Stomach (tissue), 9 donors: Measurements from ENCODE around the gene GRM4. TPM values are rescaled to one million over a fixed set of nuclear protein-coding genes. Genes with fewer than 3 reads are reported as not detected.

Source experiments
- DNase-seq, 2 donors: peaks; one replicate each; pipeline versions ENCODE4 v3.0.0 to v3.0.0-alpha.2; 2013 to 2019
- H3K27ac ChIP-seq, 5 donors: fragments of 200-600 bp in 4 of 5; sonication (generic) in 4 of 5; one replicate each; pipeline ENCODE4 v1.5.1; 2013 to 2019; ENCODE audit warnings: mild to moderate bottlenecking in 1 of 5, moderate library complexity in 1 of 5
- H3K27me3 ChIP-seq, 3 donors: fragments of 200-600 bp; sonication (generic); one replicate each; pipeline ENCODE4 v1.5.1; 2017 to 2019; ENCODE audit warnings: mixed run types in 1 of 3
- H3K36me3 ChIP-seq, 4 donors: fragments of 200-600 bp; sonication (generic); 1 replicate in 3 of 4; 2 replicates in 1 of 4; pipeline ENCODE4 v1.5.1; 2016 to 2019
- H3K4me1 ChIP-seq, 4 donors: fragments of 200-600 bp; sonication (generic); one replicate each; pipeline ENCODE4 v1.5.1; 2016 to 2019
- H3K4me3 ChIP-seq, 4 donors: fragments of 200-600 bp; sonication (generic) in 3 of 4; one replicate each; pipeline ENCODE4 v1.5.1; 2016 to 2019; ENCODE audit warnings: mild to moderate bottlenecking in 1 of 4
- H3K9me3 ChIP-seq, 4 donors: fragments of 200-600 bp; sonication (generic); one replicate each; pipeline ENCODE4 v1.5.1; 2016 to 2019
- CTCF ChIP-seq, 7 experiments: fragments of 450-650 bp in 4 of 7; fragments of 200-600 bp in 3 of 7; sonication (generic) in 3 of 7; IDR thresholded peaks; one replicate each; pipeline ENCODE4 v1.5.1; 2016 to 2019; ENCODE audit warnings: antibody characterized with exemption in 7 of 7, control low read depth in 2 of 7, mild to moderate bottlenecking in 1 of 7
- EP300 ChIP-seq: sonication (generic); formaldehyde crosslinking; IDR thresholded peaks from one replicate; pipeline ENCODE4 v1.6.1; 2017; ENCODE audit warnings: antibody characterized with exemption
- POLR2A ChIP-seq, 4 donors: fragments of 450-650 bp; IDR thresholded peaks; one replicate each; pipeline ENCODE4 v1.6.1; 2016; ENCODE audit warnings: antibody characterized with exemption in 4 of 4, control low read depth in 2 of 4, mild to moderate bottlenecking in 1 of 4, moderate library complexity in 1 of 4
- POLR2AphosphoS5 ChIP-seq, 3 donors: sonication (generic); formaldehyde crosslinking; IDR thresholded peaks; one replicate each; pipeline ENCODE4 v1.6.1; 2016; ENCODE audit warnings: antibody characterized with exemption in 3 of 3
- WGBS, 5 donors: extraction: QIAGEN DNeasy Blood & Tissue Kit in 3 of 5; methylation state at CpG; one replicate each; pipeline versions ENCODE4 v1.1.5 to v1.1.7; 2013 to 2018; 5-methylcytosine and 5-hydroxymethylcytosine counted together
- intact Hi-C: fragments of 100-400 bp; cut with DNase I; formaldehyde crosslinking; loops from one replicate; pipeline ENCODE4 v1.15.1; 2023; ENCODE audit warnings: low total_unique reads
- polyA plus RNA-seq, 3 donors: library from polyadenylated mRNA; stranded (reverse); fragments of 200-250 nt; gene quantifications; one replicate each; pipeline ENCODE4 v1.2.3, GENCODE V29; 2013
- total RNA-seq, 5 donors: library from RNA; depleted of rRNA; stranded (reverse); fragments of >200 nt; gene quantifications; one replicate each; pipeline versions ENCODE4 v1.1.0 to v1.2.3, GENCODE V29; 2014 to 2016
- donor health status: healthy with polysubstance abuse.
- donor health status: Bipolar disorder and iron deficiency.
- donor health status: healthy.

Gene GRM4
- total and polyA plus RNA-seq, 8 donors: 0.55 TPM; not detected in 7

GRCh38 chr6:34131326-34132290 is 14.3 kb downstream of the GRM4 start:
- H3K36me3 ChIP-seq: no peaks in the 10 kb centered on the region
- H3K4me3 ChIP-seq: no peak overlapping the region
- DNase-seq: no peak
- peaks cover 0 to 91% (median 27%) of the 10 kb centered on the region in 3 donors for H3K27me3 ChIP-seq
- H3K9me3 ChIP-seq: no peaks in the 10 kb centered on the region
- H3K27ac ChIP-seq: no peak overlapping the region
- no peak for TF ChIP-seq POLR2A (IDR thresholded peaks at IDR 0.05)
- TF ChIP-seq EP300: no peak
- 9 to 16% (median 12%) methylated on average over 11 of the region's 11 CpGs for WGBS, 5 donors
- intact Hi-C loops: no loop called here
- no peaks in the 10 kb centered on the region for H3K4me1 ChIP-seq

GRCh38 chr6:34130862-34131261 is 15.0 kb downstream of the GRM4 start:
- intact Hi-C loops: no loop called here
- no peaks in the 10 kb centered on the region for H3K4me1 ChIP-seq
- no peaks in the 10 kb centered on the region for H3K36me3 ChIP-seq
- TF ChIP-seq EP300 (no peak), CTCF (IDR thresholded peaks at IDR 0.05) (no peak), POLR2A (IDR thresholded peaks at IDR 0.05) (no peak), POLR2AphosphoS5 (IDR thresholded peaks at IDR 0.05) (no peak)
- H3K27me3 ChIP-seq: peaks cover 0 to 89% (median 20%) of the 10 kb centered on the region in 3 donors
- H3K27ac ChIP-seq: no peak overlapping the region
- no peak overlapping the region for H3K4me3 ChIP-seq
- WGBS, 5 donors: 74 to 82% (median 78%) methylated on average over 5 of the region's 5 CpGs
- no peak for DNase-seq
- H3K9me3 ChIP-seq: no peaks in the 10 kb centered on the region

GRCh38 chr6:34129753-34130152 is 16.1 kb downstream of the GRM4 start:
- TF ChIP-seq POLR2A (IDR thresholded peaks at IDR 0.05) (no peak), POLR2AphosphoS5 (IDR thresholded peaks at IDR 0.05) (no peak), CTCF (IDR thresholded peaks at IDR 0.05) (no peak), EP300 (no peak)
- Histone ChIP-seq H3K4me1 (no peaks in the 10 kb centered on the region), H3K9me3 (no peaks in the 10 kb centered on the region), H3K27ac (no peak overlapping the region), H3K27me3 (peaks cover 0 to 89% (median 19%) of the 10 kb centered on the region in 3 donors), H3K36me3 (no peaks in the 10 kb centered on the region), H3K4me3 (no peak overlapping the region)
- 15 to 26% (median 21%) methylated on average over 5 of the region's 5 CpGs for WGBS, 5 donors
- intact Hi-C loops: no loop called here
- DNase-seq: no peak

- 67 to 78% (median 74%) methylated on average over 12 to 13 of the region's 13 CpGs for WGBS, 5 donors
These were observed 17.8 kb downstream of the GRM4 start for GRCh38 chr6:34128045-34128444.

More at GRCh38 chr6:34128045-34128444, 17.8 kb downstream of the GRM4 start:
- no peaks in the 10 kb centered on the region for H3K9me3 ChIP-seq
- no peaks in the 10 kb centered on the region for H3K36me3 ChIP-seq
- no peak for DNase-seq
- H3K27me3 ChIP-seq: peaks cover 0 to 90% (median 13%) of the 10 kb centered on the region in 3 donors
- intact Hi-C loops: no loop called here
- no peaks in the 10 kb centered on the region for H3K4me1 ChIP-seq
- H3K27ac ChIP-seq: no peak overlapping the region
- TF ChIP-seq EP300 (no peak), POLR2AphosphoS5 (IDR thresholded peaks at IDR 0.05) (no peak), CTCF (IDR thresholded peaks at IDR 0.05) (no peak), POLR2A (IDR thresholded peaks at IDR 0.05) (no peak)
- no peak overlapping the region for H3K4me3 ChIP-seq
